Measurements from ENCODE around the gene FAM216A.
"Not testable (repeated sequence)": the region's sequence is repeated elsewhere in the genome, so short reads cannot be mapped to it uniquely, and the experiment has no call there.

The FAM216A gene

GRCh38 chr12:110468214-110469048, at the start of gene FAM216A, which contains the start of gene GPN3:
TSS of gene FAM216A (plus strand) at chr12:110468845. CDS start at chr12:110468876, 31 bp downstream.
TSS of gene GPN3 (minus strand) at chr12:110468257. CDS start at chr12:110468203, 54 bp downstream.
- peak; percentile 98 for DNase-seq

DNA sequence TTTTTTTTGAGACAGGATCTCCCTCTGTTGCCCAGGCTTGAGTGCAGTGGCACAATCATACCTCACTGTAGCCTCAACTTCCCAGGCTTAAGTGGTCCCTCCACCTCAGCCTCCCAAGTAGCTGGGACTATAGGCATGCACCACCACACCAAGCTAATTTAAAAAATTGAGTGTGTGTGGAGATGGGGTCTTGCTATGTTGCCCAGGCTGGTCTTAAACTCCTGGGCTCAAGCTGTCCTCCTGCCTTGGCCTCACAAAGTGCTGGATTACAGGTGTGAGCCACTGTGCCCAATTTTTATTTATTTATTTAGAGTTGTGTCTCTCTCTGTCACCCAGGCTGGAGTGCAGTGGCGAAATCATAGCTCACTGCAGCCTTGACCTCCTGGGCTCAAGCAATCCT, 48.0 kb upstream of the FAM216A start:
- not testable (repeated sequence) for DNase-seq

- no peak for DNase-seq
Measured at GRCh38 chr12:110421159-110421661, 47.4 kb upstream of the FAM216A start.

GRCh38 chr12:110421701-110422100, 46.9 kb upstream of the FAM216A start:
- DNase-seq, result no peak

DNA sequence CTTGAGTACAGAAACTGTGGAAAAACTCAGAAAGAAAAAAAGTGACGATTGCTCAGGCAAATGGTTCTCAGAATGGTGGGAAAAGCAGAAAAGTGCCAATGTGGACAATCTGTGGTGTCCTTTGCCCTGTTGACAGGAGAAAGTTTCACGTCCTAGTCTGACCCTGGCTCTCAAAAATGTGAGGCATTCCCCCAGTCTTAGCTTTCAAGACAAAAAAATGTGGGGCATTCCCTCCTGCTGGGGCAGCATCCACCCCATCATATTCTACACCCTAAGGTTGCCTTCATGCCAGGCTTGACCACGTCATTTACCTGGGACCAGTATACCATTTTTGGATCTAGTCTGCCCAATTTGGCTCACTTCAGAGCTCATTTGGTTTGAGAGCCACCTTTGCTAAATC, 44.4 kb upstream of the FAM216A start:
- no peak for DNase-seq

GRCh38 chr12:110426406-110426805, 42.2 kb upstream of the FAM216A start:
- no peak for DNase-seq

DNA sequence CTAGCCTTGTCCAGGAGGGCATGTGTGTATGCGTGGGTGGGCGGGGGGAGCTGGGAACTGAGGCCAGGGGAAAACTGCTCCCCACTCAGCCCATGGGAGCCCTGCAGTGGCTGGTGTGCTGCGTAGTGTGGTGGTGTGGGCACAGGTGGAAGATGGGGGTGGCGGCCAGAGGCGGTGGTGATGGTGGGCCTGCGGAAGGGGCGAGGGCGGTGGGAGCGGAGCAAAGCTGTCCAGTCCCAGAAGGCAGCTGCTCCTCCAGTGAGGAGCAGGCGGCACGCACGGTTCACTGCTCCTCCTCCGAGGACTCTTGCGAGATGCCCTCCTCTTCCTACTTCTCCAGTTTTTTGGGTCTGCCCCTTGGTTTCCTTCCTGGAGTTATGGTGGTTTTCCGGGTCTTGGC, 39.0 kb upstream of the FAM216A start:
- not testable (repeated sequence) for DNase-seq

DNA sequence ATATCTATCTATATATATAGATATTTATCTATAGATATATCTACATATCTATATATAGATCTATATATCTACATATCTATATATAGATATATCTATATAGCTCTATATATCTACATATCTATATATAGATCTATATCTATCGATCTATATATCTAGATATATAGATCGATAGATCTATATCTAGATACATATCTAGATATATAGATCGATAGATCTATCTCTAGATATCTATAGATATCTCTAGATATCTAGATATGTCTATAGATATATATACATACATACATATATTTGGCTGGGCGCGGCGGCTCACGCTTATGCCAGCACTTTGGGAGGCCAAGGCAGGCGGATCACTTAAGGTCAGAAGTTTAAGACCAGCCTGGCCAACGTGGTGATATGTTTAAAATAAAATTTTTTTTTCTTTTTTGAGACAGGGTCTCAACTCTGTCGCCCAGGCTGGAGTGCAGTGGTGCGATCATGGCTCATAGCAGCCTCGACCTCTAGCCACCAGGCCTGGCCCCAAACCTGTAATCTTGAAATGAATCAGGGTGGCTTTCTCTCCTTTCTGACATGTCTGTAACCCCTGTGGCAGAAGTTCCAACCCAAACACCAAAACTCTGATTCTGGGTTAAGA, 36.6 kb upstream of the FAM216A start:
- no peak for DNase-seq

GRCh38 chr12:110436231-110436630, 32.4 kb upstream of the FAM216A start:
- DNase-seq, result no peak

GRCh38 chr12:110444455-110444854, 24.2 kb upstream of the FAM216A start:
- DNase-seq, result no peak

GRCh38 chr12:110449799-110450497, 18.7 kb upstream of the FAM216A start, which contains the start of gene ARPC3:
TSS of gene ARPC3 (minus strand) at chr12:110450337. CDS start at chr12:110450260, 77 bp downstream.
- DNase-seq, result peak; percentile 93

DNA sequence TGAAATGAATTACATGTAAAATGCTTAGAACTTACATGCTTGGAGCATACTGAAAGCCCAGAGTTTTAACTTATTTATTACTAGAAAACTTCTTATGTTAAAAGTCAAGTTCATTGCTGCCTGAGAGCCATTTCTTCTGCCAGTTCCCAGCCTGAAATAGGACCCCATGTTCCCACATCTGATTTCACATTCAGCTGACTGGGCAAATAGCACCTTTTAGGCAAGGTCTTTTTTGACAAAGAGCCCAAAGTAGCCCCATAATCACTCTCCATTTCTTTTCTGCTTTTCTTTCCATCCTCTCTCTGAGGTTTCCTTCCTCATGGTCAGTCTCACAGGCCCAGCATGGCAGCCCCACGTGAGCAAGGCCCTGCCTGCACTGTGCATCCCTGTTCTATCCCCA, 17.4 kb upstream of the FAM216A start:
- DNase-seq, result no peak

DNA sequence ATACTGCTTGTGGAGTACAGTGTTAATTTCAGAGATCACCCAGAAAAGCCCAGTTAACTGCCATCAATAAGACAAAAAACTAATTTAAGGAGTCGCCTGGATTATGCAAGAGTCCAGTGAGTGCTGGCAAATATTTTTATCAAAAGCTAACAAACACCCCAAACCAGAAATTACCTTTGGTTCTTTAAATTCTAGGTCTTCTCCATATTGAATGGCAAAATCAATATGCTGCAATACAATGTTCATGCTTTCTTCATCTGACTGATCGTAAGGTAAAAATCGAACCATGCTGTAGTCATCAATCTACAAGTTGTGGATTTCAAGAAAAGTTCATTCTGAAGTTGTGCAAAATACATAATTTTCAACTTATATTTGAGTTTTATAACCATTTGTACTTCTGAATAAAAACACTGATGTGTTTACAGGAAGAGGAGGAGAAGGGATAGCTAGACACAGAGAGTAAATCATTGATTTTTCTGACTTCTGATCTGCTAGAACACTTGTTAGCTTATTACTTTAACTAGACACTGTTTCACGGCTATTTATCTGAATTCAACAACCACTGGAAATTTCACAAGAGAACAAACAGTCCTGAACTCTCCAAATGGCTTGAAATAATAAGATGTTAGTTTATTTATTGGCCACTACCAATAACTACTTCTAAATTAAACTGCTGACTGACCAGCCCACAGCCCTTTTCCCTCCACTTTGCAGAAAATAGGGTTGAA, 14.9 kb upstream of the FAM216A start:
- no peak for DNase-seq

DNA sequence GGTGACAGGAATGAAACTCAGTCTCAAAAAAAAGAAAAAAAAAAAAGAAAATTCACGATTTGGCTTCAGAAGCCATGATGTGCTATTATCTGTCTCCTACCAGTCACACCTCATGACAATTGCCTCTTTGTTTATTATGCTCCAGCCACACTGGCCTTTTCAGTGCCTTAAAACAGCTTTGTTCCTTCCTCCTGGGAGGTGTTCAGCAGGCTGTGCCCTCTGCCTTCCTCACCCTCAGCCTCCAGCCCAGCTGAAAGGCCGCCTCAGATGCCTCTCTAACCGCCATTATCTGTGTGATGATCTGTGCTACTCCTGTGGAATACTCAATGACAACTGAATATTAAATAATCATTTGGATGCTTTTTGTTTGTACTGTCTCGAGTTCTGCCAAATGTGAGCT, 9.9 kb upstream of the FAM216A start:
- DNase-seq, result no peak

- DNase-seq, result not testable (repeated sequence)
Measured at GRCh38 chr12:110461189-110461588, 7.5 kb upstream of the FAM216A start.

- no peak for DNase-seq
Measured at GRCh38 chr12:110465024-110465423, 3.6 kb upstream of the FAM216A start.

DNA sequence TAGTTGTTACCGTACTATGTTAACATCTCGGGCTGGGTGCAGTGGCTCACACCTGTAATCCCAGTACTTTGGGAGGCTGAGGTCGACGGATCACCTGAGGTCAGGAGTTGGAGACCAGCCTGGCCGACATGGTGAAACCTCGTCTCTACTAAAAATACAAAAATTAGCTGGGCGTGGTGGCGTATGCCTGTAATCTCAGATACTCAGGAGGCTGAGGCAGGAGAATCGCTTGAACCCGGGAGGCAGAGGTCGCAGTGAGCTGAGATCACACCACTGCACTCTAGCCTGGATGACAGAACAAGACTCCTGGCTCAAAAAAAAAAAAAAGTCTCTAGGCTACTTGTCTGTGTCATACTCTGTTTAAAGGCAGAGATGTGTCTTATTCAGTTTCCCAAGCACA, 2.9 kb upstream of the FAM216A start:
- not testable (repeated sequence) for DNase-seq

- no peak for DNase-seq
Measured at GRCh38 chr12:110466791-110467190, 1.9 kb upstream of the FAM216A start.

- no peak for DNase-seq
Measured at GRCh38 chr12:110467847-110468213, 815 bp upstream of the FAM216A start.

GRCh38 chr12:110475426-110475825, 6.8 kb downstream of the FAM216A start:
- no peak for DNase-seq

DNA sequence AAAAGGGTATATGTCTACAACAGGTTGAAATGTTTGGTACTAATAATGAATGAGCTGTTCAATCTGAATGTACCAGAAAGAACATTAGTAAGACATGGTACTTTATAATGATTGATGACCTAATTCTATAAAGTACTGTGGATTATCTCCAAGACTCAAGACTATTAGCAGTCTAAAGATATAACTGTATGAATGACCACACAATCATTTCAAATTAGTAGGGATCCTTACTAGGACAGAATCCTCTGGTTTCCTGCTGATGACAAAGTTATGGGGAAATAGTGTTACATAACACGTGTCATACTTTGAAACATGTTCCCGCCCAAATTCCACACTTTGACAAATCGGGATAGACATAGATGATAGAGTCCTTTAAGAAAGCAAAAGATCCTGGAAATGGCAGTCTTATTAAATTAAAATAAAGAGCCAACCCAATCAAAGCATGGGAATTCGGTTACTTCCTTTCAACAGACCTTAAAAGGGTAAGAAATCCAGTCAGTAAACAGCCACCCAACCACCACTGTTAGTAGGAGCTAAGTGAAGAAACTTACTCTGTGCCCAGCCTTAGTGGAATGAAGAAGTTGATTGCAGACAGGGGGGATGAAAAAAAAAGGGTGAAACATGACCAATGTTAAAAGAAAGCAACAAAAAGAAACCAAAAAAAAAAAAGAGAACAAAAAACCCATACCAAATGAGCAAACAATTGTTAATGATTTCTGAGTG, 30.5 kb downstream of the FAM216A start:
- DNase-seq, result no peak

- peak; percentile 48 for DNase-seq
Measured at GRCh38 chr12:110501399-110501751, 32.7 kb downstream of the FAM216A start.

Data from DMS79 treated with DMSO at 0.1 percent for 48 hours (cell line).